Measurements from ENCODE around the gene PDE7B.

PDE7B gene

GRCh38 chr6:136033416-136033815 is 181.9 kb downstream of the PDE7B start:
- no peak for DNase-seq (ENCODE audit: low read depth)

GRCh38 chr6:136034422-136034821 is 182.9 kb downstream of the PDE7B start:
- no peak for DNase-seq (ENCODE audit: low read depth)

GRCh38 chr6:136035378-136036070 is 184.0 kb downstream of the PDE7B start:
- DNase-seq (ENCODE audit: low read depth), result no peak

- DNase-seq (ENCODE audit: low read depth), result no peak
Observed at GRCh38 chr6:136036071-136036380, 184.5 kb downstream of the PDE7B start.

- no peak for DNase-seq (ENCODE audit: low read depth)
Observed at GRCh38 chr6:136036601-136037000, 185.1 kb downstream of the PDE7B start.

GRCh38 chr6:136037242-136037875 is 185.9 kb downstream of the PDE7B start:
- no peak for DNase-seq (ENCODE audit: low read depth)

GRCh38 chr6:136037876-136038460 is 186.5 kb downstream of the PDE7B start:
- DNase-seq (ENCODE audit: low read depth), result peak; percentile 50

- DNase-seq (ENCODE audit: low read depth), result no peak
Observed at GRCh38 chr6:136038531-136038930, 187.0 kb downstream of the PDE7B start.

- DNase-seq (ENCODE audit: low read depth), result no peak
Observed at GRCh38 chr6:136039185-136039584, 187.7 kb downstream of the PDE7B start.

- no peak for DNase-seq (ENCODE audit: low read depth)
Observed at GRCh38 chr6:136050475-136050874, 199.0 kb downstream of the PDE7B start.

- DNase-seq (ENCODE audit: low read depth), result no peak
Observed at GRCh38 chr6:136051140-136051775, 199.8 kb downstream of the PDE7B start.

- DNase-seq (ENCODE audit: low read depth), result no peak
Observed at GRCh38 chr6:136052031-136052430, 200.5 kb downstream of the PDE7B start.

GRCh38 chr6:136058852-136059251 is 207.4 kb downstream of the PDE7B start:
- no peak for DNase-seq (ENCODE audit: low read depth)

GRCh38 chr6:136059308-136059707 is 207.8 kb downstream of the PDE7B start:
- DNase-seq (ENCODE audit: low read depth), result no peak

- no peak for DNase-seq (ENCODE audit: low read depth)
Observed at GRCh38 chr6:136060052-136060451, 208.6 kb downstream of the PDE7B start.

- DNase-seq (ENCODE audit: low read depth), result no peak
Observed at GRCh38 chr6:136060759-136061158, 209.3 kb downstream of the PDE7B start.

- DNase-seq (ENCODE audit: low read depth), result no peak
Observed at GRCh38 chr6:136061701-136062100, 210.2 kb downstream of the PDE7B start.

GRCh38 chr6:136063096-136063495 is 211.6 kb downstream of the PDE7B start:
- DNase-seq (ENCODE audit: low read depth), result no peak

- DNase-seq (ENCODE audit: low read depth), result no peak
Observed at GRCh38 chr6:136066005-136066404, 214.5 kb downstream of the PDE7B start.

- DNase-seq (ENCODE audit: low read depth), result no peak
Observed at GRCh38 chr6:136067731-136068341, 216.3 kb downstream of the PDE7B start.

- peak; percentile 44 for DNase-seq (ENCODE audit: low read depth)
Observed at GRCh38 chr6:136069119-136069518, 217.6 kb downstream of the PDE7B start.

GRCh38 chr6:136070815-136071214 is 219.3 kb downstream of the PDE7B start:
- DNase-seq (ENCODE audit: low read depth), result no peak

GRCh38 chr6:136072691-136073090 is 221.2 kb downstream of the PDE7B start:
- no peak for DNase-seq (ENCODE audit: low read depth)
